Stimulated activated CD4-positive, alpha-beta T cell treated with anti-CD3 and anti-CD28 coated beads, Interleukin-12 subunit alpha, Interleukin-12 subunit beta, amount 100 ng/mL, for 48 hours (primary cell): ENCODE results near the gene FOXL3.
"Not testable (repeated sequence)": the region's sequence is repeated elsewhere in the genome, so short reads cannot be mapped to it uniquely, and the experiment has no call there.

Experiments used
- DNase-seq, 3 donors: peaks; one replicate each; pipeline ENCODE4 v3.0.0-alpha.2; 2020; ENCODE audit warnings: low read depth in 2 of 3, low spot score in 1 of 3

The FOXL3 gene

GRCh38 chr7:286266-286665, 3.7 kb upstream of the FOXL3 start:
- no peak for DNase-seq

GRCh38 chr7:288671-289101, 1.3 kb upstream of the FOXL3 start:
- DNase-seq: no peak

- DNase-seq: no peak
Measured at GRCh38 chr7:289209-289755, 688 bp upstream of the FOXL3 start.

- DNase-seq: no peak
Measured at GRCh38 chr7:290554-291372, 793 bp downstream of the FOXL3 start.

- no peak for DNase-seq
Measured at GRCh38 chr7:291373-292092, 1.6 kb downstream of the FOXL3 start.

- DNase-seq: no peak
Measured at GRCh38 chr7:292226-292625, 2.3 kb downstream of the FOXL3 start.

DNA sequence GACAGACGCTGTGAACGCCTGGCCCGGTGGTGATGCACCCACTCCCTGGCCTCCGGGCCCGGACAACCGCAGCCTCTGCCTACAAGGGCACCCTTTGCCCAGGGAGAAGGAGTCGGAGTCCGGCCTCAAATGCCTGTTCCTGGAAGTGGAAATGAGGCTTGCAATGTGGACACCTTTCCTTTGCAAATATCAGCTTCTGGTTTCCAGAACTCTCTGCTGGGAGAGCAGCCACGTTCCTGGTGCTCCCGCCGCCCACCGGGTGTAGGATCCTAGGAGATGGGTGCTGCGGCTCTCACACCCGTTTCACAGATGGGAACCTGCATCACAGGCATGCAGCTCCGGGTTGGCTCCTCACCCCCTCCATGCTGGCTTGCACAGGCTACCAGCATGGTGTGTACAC, 2.9 kb downstream of the FOXL3 start:
- DNase-seq: no peak

DNA sequence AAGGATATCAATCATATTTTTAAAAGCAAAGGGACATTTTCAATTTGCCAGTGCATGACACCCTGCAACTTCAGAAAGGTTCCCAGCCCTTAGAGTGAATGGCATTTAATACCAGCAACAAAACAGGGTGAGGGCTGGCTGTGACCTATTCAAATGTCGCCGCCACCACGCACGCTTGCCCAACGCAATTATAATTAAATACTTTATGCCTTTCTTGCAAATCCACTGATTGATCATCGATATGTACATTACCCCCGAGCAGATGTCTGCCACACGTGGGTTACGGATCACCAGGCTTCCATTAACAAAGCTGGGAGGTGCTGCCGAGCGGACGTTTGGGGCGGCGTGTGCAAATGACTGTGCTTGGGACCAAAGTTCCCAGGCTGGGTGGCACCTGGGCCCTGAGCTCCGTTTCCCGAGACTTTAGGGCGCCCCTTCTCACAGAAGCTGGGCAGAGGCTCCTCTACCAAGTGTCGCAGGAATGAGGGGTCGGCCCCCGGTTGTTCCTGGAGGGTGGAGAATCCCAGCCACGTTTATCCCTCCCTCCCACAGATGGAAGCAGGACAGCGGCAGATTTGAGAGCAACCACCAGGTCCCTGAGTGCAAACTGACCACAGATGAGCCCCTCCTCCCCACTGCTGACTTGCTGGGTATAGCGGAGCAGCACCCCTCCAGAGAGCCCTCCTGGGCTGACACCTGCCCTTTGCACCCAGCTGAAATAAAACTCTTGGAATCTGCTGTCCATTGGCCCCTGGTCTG, 3.9 kb downstream of the FOXL3 start:
- no peak for DNase-seq

DNA sequence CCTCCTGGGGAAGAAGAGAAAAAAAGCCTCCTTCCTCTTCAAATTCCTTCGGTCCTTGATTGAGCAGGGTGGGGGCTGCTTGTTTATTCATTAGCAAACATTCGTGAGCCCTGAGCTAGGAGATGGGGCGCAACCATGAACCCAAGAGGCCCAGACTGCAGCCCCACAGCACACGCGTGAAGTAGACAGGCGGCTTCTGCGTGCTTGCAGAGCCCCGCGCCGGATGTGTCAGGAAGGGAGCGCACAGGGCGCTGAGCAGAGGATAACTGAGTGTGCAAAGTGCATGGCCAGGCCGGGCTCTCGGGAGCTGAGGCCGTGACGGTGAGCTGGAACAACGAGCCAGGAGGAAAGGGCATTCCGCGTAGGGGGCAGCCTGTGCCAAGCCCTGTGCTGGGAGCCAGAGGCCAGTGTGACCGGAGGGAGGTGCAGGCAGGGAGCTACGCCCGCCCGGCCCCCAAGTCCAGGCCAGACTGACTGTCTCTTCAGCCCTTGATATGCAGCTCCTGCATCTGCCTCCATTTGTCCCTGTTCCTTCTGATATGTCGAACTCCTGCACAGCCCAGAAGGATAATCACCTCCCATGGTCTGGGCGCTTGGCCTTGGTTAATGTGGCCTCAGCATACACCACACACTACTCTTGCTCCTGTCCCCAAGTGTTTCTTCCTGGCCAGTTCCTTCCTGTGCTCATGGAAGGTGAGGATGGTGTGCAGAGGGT, 4.6 kb downstream of the FOXL3 start:
- DNase-seq: no peak

GRCh38 chr7:295155-296154, 5.5 kb downstream of the FOXL3 start:
- no peak for DNase-seq

GRCh38 chr7:296373-296945, 6.5 kb downstream of the FOXL3 start:
- no peak for DNase-seq

DNA sequence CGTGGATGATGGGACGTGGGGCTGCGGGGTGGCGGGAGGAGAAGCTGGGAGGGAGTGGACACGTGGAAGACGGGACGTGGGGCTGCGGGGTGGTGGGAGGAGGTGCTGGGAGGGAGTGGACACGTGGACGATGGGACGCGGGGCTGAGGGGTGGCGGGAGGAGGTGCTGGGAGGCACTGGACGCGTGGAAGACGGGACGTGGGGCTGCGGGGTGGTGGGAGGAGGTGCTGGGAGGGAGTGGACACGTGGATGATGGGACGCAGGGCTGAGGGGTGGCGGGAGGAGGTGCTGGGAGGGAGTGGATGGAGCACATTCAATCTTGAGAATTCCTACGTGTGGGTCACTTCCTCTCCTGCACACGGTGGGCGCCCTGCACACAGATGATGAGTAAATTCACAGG, 7.2 kb downstream of the FOXL3 start:
- not testable (repeated sequence) for DNase-seq

GRCh38 chr7:297611-298374, 7.8 kb downstream of the FOXL3 start:
- no peak for DNase-seq

GRCh38 chr7:298375-298702, 8.4 kb downstream of the FOXL3 start:
- DNase-seq: no peak

DNA sequence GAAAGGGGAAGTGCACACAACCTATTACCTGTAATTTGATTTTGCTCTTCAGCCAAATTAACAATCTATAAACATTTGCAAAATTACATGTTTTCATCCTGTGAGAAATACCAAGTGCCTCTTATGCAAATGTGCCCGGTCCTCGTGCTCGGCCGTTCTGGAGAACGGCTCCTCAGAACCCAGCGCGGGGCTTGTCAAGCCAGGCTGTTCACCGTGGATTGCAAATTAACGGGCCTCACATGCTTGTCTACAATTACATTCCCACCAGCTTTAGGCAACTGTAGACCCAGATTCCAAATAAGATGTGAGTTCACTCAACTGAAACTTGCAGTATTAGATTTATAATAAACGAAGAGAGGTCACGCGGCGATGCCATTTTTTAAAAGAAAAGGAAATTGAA, 8.8 kb downstream of the FOXL3 start:
- DNase-seq: no peak

DNA sequence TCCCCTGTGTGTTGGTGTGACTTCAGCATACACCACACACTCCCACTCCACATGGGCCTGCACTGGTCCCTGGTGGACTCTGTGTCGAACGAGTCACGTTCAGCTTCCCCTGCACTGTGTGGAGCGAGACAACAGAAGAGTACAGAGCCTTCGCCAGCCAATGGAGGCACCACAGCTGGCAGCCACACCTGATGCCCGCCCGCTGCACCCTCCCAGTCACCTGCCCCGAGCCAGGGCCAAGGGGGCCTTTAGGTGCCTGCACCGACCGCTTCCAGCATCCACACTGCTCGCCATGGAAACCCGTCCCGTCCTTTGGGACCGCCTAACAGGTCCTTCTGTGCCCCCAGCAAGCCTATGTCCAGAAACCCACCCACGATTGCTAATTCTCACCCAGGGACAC, 9.2 kb downstream of the FOXL3 start:
- no peak for DNase-seq

GRCh38 chr7:299628-300027, 9.7 kb downstream of the FOXL3 start:
- DNase-seq: no peak

DNA sequence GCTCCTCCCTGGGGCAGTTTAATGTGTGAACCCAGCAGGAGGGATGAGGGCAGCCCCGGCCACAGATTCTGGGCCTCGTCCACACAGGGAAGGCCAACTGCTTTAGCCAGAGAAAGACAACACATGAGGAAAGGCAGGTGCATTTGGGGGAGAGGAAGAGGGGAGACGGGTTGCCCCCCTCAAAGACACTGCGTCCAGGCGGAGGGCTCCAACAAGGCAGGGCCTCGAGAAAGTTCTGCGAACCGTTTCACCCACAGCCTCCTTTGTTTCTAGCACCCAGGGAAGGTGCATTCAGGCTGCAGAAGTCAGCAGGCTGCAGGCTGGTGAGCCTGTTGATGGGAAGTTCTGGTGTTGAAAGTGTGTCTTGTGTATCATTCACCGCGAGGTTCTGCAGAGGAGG, 10.1 kb downstream of the FOXL3 start:
- DNase-seq: no peak
